Neutrophil (primary cell): ENCODE results near the gene YES1.

Experiments
- H3K27ac ChIP-seq: fragments of 200-600 bp; sonication (generic); 2 replicates; pipeline ENCODE4 v1.5.1; 2016; ENCODE audit warnings: mild to moderate bottlenecking, moderate library complexity
- H3K27me3 ChIP-seq: fragments of 200-600 bp; sonication (generic); 2 replicates; pipeline ENCODE4 v1.6.0; 2016; ENCODE audit warnings: mild to moderate bottlenecking
- H3K36me3 ChIP-seq: fragments of 200-600 bp; sonication (generic); 2 replicates; pipeline ENCODE4 v1.5.1; 2017
- H3K4me1 ChIP-seq, 2 experiments: fragments of 200-600 bp in 1 of 2; sonication (generic) in 1 of 2; 1 replicate in 1 of 2; 2 replicates in 1 of 2; pipeline versions ENCODE4 v1.5.1 to v1.6.1; 2013 to 2016; ENCODE audit warnings: low read depth in 1 of 2, low read length in 1 of 2, mild to moderate bottlenecking in 1 of 2, moderate library complexity in 1 of 2; ENCODE audit not compliant: control insufficient read depth in 1 of 2, insufficient read depth in 1 of 2
- H3K4me3 ChIP-seq, 2 experiments: fragments of 200-600 bp in 1 of 2; sonication (generic) in 1 of 2; 1 replicate in 1 of 2; 2 replicates in 1 of 2; pipeline ENCODE4 v1.5.1; 2013 to 2016; ENCODE audit warnings: low read depth in 1 of 2, low read length in 1 of 2, mild to moderate bottlenecking in 1 of 2, moderate library complexity in 1 of 2
- H3K9me3 ChIP-seq: fragments of 200-600 bp; sonication (generic); 2 replicates; pipeline ENCODE4 v1.5.1; 2016
- TF ChIP-seq, protein P1 (sequence below): fragments of 200-600 bp; sonication (generic); IDR thresholded peaks from 2 replicates; pipeline ENCODE4 v1.5.1; 2016; ENCODE audit warnings: antibody characterized with exemption

Gene YES1

DNA sequence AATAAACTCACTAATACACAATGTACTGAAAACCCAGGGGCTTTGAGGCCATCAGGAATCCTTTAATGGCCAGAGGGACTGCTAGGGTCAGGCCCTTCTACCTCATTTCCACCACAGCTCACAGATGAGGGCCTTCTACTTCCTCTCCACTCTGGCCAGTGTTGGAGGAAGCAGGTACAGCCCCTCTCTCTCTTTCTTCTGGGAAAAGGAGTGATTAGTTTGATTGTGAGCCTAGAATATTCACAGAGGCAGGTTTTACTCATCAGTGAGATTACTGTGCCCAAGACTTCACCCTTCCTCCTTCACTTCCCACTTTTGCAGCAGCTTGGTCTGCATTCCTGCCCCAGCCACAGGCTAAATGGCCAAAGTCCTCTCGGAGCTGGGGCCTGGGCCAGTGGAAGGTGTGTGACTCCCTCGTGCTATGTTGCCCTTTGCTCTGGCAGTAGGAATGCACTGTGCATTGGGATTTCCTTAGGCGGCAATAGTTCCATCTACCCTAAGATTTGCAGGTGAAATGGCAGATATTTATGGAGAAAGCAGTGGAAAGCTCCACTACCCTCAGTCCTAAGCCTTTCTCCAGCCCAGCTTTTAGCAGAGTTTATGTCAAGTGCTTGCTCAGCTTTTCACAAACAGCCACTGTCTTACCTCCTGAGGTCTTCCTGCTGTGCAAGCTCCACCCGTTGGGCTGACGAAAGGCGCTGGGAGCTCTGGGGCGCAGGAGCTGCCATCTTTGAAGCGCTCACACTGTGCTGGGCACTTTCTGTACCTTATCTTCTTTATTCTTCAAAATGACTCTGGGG is 36.2 kb upstream of the YES1 start:
- no peak overlapping the region for H3K27ac ChIP-seq
- no peak overlapping the region for H3K4me3 ChIP-seq
- TF ChIP-seq, protein P1, sequence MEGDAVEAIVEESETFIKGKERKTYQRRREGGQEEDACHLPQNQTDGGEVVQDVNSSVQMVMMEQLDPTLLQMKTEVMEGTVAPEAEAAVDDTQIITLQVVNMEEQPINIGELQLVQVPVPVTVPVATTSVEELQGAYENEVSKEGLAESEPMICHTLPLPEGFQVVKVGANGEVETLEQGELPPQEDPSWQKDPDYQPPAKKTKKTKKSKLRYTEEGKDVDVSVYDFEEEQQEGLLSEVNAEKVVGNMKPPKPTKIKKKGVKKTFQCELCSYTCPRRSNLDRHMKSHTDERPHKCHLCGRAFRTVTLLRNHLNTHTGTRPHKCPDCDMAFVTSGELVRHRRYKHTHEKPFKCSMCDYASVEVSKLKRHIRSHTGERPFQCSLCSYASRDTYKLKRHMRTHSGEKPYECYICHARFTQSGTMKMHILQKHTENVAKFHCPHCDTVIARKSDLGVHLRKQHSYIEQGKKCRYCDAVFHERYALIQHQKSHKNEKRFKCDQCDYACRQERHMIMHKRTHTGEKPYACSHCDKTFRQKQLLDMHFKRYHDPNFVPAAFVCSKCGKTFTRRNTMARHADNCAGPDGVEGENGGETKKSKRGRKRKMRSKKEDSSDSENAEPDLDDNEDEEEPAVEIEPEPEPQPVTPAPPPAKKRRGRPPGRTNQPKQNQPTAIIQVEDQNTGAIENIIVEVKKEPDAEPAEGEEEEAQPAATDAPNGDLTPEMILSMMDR, result no peak
- H3K36me3 ChIP-seq, result no peaks in the 10 kb centered on the region
- no peaks in the 10 kb centered on the region for H3K9me3 ChIP-seq
- no peaks in the 10 kb centered on the region for H3K4me1 ChIP-seq
- H3K27me3 ChIP-seq, result no peaks in the 10 kb centered on the region

DNA sequence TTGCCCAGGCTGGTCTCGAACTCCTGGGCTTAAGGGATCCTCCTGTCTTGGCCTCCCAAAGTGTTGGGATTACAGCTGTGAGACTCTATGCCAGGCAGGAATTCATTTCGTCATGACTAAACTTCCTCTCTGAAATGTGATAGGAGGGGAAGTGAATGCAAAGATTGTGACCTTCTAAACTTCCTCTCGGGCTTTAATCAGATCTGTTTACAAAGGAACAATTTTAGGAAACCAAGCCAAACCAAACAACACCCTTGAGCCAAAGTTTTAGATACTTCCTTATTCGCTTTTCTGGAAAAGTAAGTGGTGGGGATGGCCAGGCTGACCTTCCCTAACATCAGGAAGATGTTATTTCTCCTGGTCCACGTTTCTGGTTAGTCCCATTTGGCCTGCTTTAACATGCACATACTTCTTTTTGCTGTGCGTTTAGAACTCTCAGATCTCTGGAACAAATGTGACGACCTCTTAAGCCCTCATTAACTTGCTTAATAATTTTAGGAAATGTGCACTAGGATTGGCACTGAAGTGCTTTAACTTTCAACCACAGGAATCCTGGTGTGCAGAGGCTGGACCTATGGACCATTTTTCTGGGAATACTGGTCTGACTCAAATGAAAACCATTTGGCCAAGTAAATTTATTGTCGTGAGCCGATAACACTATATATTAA is 33.2 kb upstream of the YES1 start:
- no peak overlapping the region for H3K4me3 ChIP-seq
- TF ChIP-seq, protein P1, result no peak
- no peak overlapping the region for H3K27ac ChIP-seq
- H3K4me1 ChIP-seq, result no peaks in the 10 kb centered on the region
- H3K9me3 ChIP-seq, result no peaks in the 10 kb centered on the region
- no peaks in the 10 kb centered on the region for H3K36me3 ChIP-seq
- H3K27me3 ChIP-seq, result peaks cover 25% of the 10 kb centered on the region

DNA sequence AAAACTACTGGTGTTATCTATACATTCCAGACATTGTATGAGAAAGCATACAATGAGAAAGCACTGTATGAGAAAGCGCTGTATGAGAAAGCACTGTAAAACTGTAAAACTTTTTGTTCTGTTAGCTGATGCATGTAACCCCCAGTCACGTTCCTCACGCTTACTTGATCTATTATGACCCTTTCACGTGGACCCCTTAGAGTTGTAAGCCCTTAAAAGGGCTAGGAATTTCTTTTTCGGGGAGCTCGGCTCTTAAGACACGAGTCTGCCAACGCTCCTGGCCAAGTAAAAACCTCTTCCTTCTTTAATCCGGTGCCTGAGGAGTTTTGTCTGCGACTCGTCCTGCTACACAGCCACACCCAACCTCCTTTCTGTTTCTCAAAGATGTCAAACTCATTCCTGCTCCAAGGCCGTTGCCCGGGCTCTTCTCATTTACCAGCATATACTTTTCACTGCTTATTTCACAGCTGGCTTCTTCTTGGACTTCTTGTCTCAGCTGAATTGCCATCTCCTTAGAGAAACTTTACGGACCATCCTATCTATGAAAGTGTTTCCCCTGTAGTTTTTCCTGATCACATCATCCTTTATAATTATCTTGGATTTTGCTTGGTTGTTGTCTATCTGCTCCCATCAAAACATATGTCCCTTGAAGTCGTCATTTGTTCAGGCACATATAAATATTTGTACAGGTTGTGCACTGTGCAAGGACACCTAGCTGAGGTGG is 29.8 kb upstream of the YES1 start:
- H3K27ac ChIP-seq, result no peak overlapping the region
- H3K27me3 ChIP-seq, result peaks cover 46% of the 10 kb centered on the region
- no peaks in the 10 kb centered on the region for H3K9me3 ChIP-seq
- TF ChIP-seq, protein P1, result no peak
- H3K4me1 ChIP-seq, result no peaks in the 10 kb centered on the region
- no peaks in the 10 kb centered on the region for H3K36me3 ChIP-seq
- H3K4me3 ChIP-seq, result no peak overlapping the region

DNA sequence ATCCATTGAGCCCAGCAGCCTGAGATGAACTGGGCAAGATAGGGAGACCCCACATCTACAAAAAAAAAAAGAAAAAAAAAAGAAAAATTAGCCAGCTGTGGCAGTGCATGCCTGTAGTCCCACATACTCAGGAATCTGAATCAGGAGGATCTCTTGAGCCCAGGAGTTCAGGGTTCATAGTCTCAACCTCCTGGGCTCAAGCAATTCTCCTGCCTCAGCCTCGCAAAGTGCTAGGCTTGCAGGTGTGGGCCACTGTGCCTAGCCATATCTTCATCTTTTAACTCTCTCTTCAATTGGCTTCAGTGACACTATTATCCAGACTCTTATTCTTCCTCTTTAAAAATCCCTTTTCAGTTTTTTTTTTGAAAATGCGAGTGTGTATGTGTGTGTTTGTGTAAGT is 28.5 kb upstream of the YES1 start:
- Histone ChIP-seq H3K4me3 (no peak overlapping the region), H3K27ac (no peak overlapping the region), H3K9me3 (no peaks in the 10 kb centered on the region), H3K4me1 (no peaks in the 10 kb centered on the region), H3K36me3 (no peaks in the 10 kb centered on the region), H3K27me3 (peaks cover 53% of the 10 kb centered on the region)
- TF ChIP-seq, protein P1, result no peak

DNA sequence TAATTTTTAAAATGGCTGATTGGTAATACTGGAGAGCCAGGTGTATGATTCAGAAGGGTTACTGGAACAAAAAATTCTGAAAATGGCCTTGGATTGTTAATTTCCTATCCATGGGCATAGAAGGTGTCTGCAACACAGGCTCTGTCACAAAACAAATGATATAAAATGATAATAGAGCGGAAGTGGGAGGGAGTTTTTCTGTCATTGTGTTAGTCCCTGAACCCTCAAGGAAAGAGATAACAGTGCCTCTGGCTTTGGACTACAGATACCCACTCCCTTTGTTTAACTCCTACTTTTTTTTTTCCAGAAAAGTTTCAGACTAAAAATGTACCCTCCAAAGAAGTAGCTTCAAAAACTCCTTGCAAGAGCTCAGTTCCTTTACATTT is 28.0 kb upstream of the YES1 start:
- Histone ChIP-seq H3K9me3 (no peaks in the 10 kb centered on the region), H3K4me3 (no peak overlapping the region), H3K36me3 (no peaks in the 10 kb centered on the region), H3K27ac (no peak overlapping the region), H3K4me1 (no peaks in the 10 kb centered on the region), H3K27me3 (peaks cover 53% of the 10 kb centered on the region)
- TF ChIP-seq, protein P1, result no peak
